IPS-15b (cell line): ENCODE data around the gene NACC2.
A peak's percentile ranks its signal among the peaks of the same experiment; 100 is the strongest.
"Not testable (repeated sequence)": the region's sequence is repeated elsewhere in the genome, so short reads cannot be mapped to it uniquely, and the experiment has no call there.

Experiments used
- H3K27me3 ChIP-seq: one replicate; pipeline ENCODE4 v1.6.1; 2013; ENCODE audit warnings: low read length; ENCODE audit not compliant: control insufficient read depth, insufficient read depth
- H3K36me3 ChIP-seq: one replicate; pipeline ENCODE4 v1.6.1; 2013; ENCODE audit warnings: low read length; ENCODE audit not compliant: control insufficient read depth, insufficient read depth
- H3K4me1 ChIP-seq: one replicate; pipeline ENCODE4 v1.6.1; 2013; ENCODE audit warnings: mild to moderate bottlenecking, low read length; ENCODE audit not compliant: control insufficient read depth, insufficient read depth
- H3K4me3 ChIP-seq: one replicate; pipeline ENCODE4 v1.5.1; 2013; ENCODE audit warnings: low read depth, low read length
- H3K9ac ChIP-seq: one replicate; pipeline ENCODE4 v1.6.1; 2013; ENCODE audit warnings: low read depth, mild to moderate bottlenecking, low read length
- H3K9me3 ChIP-seq: one replicate; pipeline ENCODE4 v1.6.1; 2013; ENCODE audit warnings: mild to moderate bottlenecking, low read length; ENCODE audit not compliant: control insufficient read depth, insufficient read depth

NACC2 gene

GRCh38 chr9:136031741-136032730, 63.1 kb downstream of the NACC2 start:
- peak overlapping the region; percentile 37 for H3K9ac ChIP-seq
- no peaks in the 10 kb centered on the region for H3K36me3 ChIP-seq
- no peaks in the 10 kb centered on the region for H3K4me1 ChIP-seq
- no peaks in the 10 kb centered on the region for H3K27me3 ChIP-seq
- H3K9me3 ChIP-seq = no peaks in the 10 kb centered on the region
- no peak overlapping the region for H3K4me3 ChIP-seq

DNA sequence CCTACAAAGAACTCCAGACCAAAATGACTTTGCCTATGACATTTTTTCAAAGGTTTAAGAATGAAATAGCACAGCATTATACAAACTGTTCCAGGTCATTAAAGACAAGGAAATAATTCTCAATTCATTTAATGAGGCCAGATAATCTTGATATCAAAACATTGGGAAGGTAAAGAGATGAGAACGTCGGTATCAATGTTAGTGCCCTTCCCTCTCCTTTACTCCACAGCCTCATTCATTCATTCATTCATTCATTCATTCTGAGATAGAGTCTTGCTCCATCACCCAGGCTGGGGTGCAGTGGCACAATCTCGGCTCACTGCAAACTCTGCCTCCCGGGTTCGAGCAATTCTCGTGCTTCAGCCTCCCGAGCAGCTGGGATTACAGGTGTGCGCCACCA, 64.0 kb downstream of the NACC2 start:
- H3K36me3 ChIP-seq = no peaks in the 10 kb centered on the region
- H3K4me3 ChIP-seq = no peak overlapping the region
- no peaks in the 10 kb centered on the region for H3K4me1 ChIP-seq
- no peaks in the 10 kb centered on the region for H3K27me3 ChIP-seq
- H3K9ac ChIP-seq = no peak overlapping the region
- H3K9me3 ChIP-seq = no peaks in the 10 kb centered on the region

GRCh38 chr9:136029556-136029955, 65.5 kb downstream of the NACC2 start:
- Histone ChIP-seq H3K4me3 (no peak overlapping the region), H3K9ac (no peak overlapping the region), H3K9me3 (no peaks in the 10 kb centered on the region), H3K27me3 (no peaks in the 10 kb centered on the region), H3K4me1 (no peaks in the 10 kb centered on the region), H3K36me3 (no peaks in the 10 kb centered on the region)

- Histone ChIP-seq H3K9me3 (no peaks in the 10 kb centered on the region), H3K9ac (no peak overlapping the region), H3K36me3 (no peaks in the 10 kb centered on the region), H3K27me3 (no peaks in the 10 kb centered on the region), H3K4me1 (no peaks in the 10 kb centered on the region), H3K4me3 (no peak overlapping the region)
Measured at GRCh38 chr9:136028760-136029470, 66.2 kb downstream of the NACC2 start.

GRCh38 chr9:136026943-136027289, 68.2 kb downstream of the NACC2 start:
- not testable (repeated sequence) for H3K9ac ChIP-seq, H3K4me1 ChIP-seq, H3K27me3 ChIP-seq, H3K36me3 ChIP-seq, H3K9me3 ChIP-seq, H3K4me3 ChIP-seq

- H3K4me3 ChIP-seq = no peak overlapping the region
- H3K9ac ChIP-seq = no peak overlapping the region
- peaks cover 4% of the 10 kb centered on the region for H3K36me3 ChIP-seq
- H3K4me1 ChIP-seq = no peaks in the 10 kb centered on the region
- no peaks in the 10 kb centered on the region for H3K27me3 ChIP-seq
- H3K9me3 ChIP-seq = no peaks in the 10 kb centered on the region
Measured at GRCh38 chr9:136026266-136026942, 68.7 kb downstream of the NACC2 start.

DNA sequence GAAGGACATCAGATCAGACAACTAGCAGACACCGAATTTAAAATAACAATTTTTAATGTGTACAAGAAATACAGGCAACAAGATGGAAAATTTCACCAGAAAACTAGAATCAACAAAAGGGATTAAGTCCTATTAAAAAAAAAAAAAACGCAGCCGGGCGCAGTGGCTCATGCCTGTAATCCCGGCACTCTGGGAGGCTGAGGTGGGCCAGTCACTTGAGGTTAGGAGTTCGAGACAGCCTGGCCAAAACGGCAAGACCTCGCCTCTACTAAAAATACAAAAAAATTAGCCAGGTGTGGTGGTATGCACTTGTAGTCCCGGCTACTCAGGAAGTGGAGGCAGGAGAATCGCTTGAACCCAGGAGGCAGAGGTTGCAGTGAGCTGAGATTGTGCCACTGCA, 69.6 kb downstream of the NACC2 start:
- H3K36me3 ChIP-seq = peaks cover 4% of the 10 kb centered on the region
- no peak overlapping the region for H3K4me3 ChIP-seq
- H3K9me3 ChIP-seq = no peaks in the 10 kb centered on the region
- H3K9ac ChIP-seq = no peak overlapping the region
- peaks cover 3% of the 10 kb centered on the region for H3K4me1 ChIP-seq
- H3K27me3 ChIP-seq = no peaks in the 10 kb centered on the region

DNA sequence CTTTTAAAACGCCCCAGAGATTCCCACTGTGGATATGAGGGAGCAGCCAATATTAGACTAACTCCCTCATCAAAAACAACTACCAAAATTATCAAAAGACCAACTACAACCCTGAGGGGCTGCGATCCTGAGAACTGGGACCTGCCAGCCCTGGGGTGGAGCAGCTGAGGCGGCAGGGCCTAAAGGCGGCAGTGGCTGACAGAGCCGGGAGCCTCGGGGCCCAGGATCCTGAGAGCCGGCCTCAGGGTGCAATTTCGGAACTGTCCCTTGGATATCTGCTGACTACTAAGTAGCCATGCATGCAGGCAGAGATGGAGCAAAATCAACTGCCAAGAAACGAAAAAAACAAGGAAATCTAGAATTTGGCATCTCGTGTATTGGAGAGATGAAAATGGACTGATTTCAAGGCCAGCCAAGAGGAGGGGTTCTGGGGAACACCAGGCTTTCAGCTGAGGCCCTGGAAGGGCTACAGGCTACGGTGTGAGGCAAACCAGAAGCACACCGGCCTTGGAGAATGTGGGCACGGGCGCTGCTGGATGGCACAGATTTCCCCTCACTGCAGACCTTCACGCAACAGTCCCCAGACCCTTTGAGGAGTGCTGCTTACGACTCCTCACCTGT, 70.3 kb downstream of the NACC2 start:
- H3K9ac ChIP-seq = no peak overlapping the region
- no peaks in the 10 kb centered on the region for H3K9me3 ChIP-seq
- no peaks in the 10 kb centered on the region for H3K27me3 ChIP-seq
- H3K4me1 ChIP-seq = peaks cover 3% of the 10 kb centered on the region
- no peak overlapping the region for H3K4me3 ChIP-seq
- peaks cover 4% of the 10 kb centered on the region for H3K36me3 ChIP-seq

DNA sequence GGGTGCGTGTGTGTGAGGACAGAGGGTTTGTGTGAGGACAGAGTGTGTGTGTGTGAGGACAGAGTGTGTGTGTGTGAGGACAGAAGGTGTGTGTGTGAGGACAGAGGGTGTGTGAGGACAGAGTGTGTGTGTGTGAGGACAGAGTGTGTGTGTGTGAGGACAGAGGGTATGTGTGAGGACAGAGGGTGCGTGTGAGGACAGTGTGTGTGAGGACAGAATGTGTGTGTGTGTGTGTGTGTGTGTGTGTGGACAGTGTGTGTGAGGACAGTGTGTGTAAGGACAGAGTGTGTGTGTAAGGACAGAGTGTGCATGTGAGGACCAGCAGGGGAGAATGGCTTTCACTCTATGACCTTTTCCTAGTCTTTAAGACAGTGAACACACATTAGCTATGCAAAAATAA, 70.8 kb downstream of the NACC2 start:
- Histone ChIP-seq H3K9me3 (no peaks in the 10 kb centered on the region), H3K36me3 (peaks cover 4% of the 10 kb centered on the region), H3K4me1 (peaks cover 3% of the 10 kb centered on the region), H3K27me3 (no peaks in the 10 kb centered on the region), H3K4me3 (no peak overlapping the region), H3K9ac (no peak overlapping the region)

- H3K4me3 ChIP-seq = no peak overlapping the region
- peaks cover 3% of the 10 kb centered on the region for H3K4me1 ChIP-seq
- H3K9me3 ChIP-seq = no peaks in the 10 kb centered on the region
- H3K9ac ChIP-seq = no peak overlapping the region
- no peaks in the 10 kb centered on the region for H3K27me3 ChIP-seq
- peaks cover 4% of the 10 kb centered on the region for H3K36me3 ChIP-seq
Measured at GRCh38 chr9:136023410-136024225, 71.5 kb downstream of the NACC2 start.
